Measurements from ENCODE around the gene OR4C6.

Gene OR4C6

GRCh38 chr11:55661901-55662300 is at the start of gene OR4C6:
Gene OR4C6, plus strand, starts transcription at chr11:55662201. Its CDS starts 2,966 bp downstream, at chr11:55665167.
- DNase-seq: no peak

- no peak for DNase-seq
Measured at GRCh38 chr11:55624531-55624930, 37.5 kb upstream of the OR4C6 start.

DNA sequence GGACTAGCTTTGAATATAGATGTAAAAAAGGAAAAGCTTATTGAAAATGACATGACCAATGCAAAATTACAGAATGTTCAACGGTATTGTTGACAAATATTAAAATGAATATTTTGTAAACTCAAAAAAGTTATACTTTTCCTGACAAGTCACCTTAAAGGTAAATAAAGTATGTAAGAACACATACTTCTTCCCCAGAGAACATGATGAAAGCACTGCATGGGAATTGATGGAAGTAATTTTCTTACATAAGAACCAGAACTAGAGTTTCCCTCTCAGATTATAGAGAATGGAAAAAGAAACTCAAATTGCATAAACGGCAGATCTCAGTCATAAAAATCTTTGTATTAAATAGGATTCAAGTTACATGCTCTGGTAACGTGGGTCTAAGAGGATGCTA is 27.2 kb upstream of the OR4C6 start, which contains the start of gene OR4P4:
OR4P4 (plus strand) TSS at position 301 of the 400 bp plus-strand sequence.
- no peak for DNase-seq

DNA sequence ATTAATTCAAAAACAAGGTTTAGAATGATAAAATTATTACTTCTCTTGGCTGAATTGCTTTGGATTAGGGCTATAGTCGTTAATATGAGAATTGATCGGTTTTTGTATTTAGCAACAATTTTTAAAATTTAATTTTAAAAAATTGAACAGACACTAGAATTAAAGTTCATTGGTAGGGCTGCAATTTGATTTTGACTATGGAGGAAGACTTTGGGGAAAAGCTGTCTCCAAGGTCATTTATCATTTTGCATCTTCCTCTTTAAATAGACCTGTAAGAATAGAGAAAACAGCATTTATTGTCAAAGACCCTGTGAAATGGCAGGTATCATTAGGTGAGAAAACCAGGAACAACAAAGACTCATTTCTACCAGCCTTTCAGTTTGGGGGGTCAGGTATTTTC is 14.0 kb upstream of the OR4C6 start, which contains the start of gene OR4S2:
OR4S2 (plus strand) TSS at position 301 of the 400 bp plus-strand sequence. CDS start 2,577 bp downstream, outside the sequence.
- no peak for DNase-seq

DNA sequence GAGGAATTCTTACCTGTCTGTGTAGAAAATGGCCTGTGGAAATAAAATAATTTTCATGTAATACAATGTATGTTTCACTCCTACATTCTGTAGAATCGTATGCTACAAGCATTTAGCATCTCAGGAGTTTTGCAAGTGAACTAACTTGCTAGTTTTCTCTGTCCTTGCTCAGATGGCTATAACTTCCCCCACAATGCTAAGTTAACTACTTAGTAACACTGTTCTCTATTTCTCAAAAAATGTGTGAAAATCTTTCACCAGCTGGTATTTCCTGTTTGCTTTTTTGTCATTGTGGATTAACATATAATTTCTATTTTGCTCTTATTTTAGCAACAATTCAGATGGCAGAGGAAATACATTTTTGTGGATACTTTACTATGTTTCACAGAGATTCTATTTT is 9.4 kb upstream of the OR4C6 start:
- DNase-seq: no peak

DNA sequence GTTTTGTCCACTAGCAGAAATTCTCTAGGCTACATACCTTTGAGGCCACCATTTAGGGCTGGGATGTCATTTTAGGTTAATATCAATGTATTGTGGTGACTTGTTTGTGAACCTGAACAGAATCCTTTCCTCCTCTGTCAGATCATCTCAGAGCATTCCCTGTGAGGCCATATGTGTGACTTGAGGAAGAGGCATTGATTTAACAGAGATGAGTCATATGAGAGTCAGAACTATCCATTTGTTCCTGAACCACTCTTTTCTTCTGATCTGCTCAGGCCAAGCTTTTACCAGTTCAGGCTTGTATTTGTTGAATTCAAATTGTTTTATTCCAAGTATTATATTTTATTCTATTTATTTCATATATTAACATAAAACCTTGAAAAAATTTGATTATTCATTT is 6.9 kb upstream of the OR4C6 start:
- no peak for DNase-seq

DNA sequence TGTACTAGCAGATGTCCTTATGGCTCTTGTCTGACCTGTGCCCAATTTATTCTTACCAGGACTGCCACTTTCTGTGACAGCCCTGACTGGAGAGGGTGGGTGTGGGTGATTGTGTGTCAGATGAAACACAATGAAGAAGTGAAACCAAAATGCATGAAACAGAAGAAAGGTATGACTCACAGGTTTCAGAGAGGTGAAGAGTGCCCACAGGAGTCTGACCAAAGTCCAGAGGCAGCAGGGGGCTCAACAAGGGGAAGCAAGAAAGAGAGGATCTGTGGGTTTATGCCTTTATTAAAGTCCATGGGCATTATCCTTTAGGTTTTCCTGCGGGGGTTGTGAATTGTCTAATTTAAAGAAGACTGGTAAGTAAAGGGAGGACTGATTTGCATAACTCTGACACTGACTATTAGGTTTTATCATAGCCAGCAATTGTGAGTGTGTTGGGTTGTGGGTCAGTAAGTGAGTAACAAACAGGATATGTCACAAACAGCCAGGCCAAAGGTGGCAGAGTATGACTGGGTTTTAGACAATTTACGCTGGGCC is 3.9 kb upstream of the OR4C6 start:
- no peak for DNase-seq

DNA sequence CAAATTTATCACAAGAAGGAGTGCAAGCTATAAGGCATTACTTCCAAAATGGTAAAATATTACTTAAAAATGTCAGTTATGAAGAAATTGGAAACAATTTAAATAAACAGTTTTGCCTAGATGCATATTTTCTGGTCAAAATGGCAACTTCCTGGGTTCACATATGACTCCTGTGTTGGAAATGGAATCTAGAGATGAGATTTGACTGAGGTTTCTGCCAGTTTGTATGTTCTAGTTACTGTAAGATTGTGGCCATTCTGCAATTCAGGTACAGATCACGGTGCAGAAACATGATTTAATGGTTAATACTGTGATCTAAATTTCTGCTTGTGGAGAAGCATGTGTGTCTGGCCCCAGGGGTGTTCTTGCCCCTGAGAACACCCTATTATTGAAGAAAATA is 3.4 kb upstream of the OR4C6 start:
- DNase-seq: no peak

GRCh38 chr11:55669376-55669775 is 7.4 kb downstream of the OR4C6 start:
- DNase-seq: no peak

DNA sequence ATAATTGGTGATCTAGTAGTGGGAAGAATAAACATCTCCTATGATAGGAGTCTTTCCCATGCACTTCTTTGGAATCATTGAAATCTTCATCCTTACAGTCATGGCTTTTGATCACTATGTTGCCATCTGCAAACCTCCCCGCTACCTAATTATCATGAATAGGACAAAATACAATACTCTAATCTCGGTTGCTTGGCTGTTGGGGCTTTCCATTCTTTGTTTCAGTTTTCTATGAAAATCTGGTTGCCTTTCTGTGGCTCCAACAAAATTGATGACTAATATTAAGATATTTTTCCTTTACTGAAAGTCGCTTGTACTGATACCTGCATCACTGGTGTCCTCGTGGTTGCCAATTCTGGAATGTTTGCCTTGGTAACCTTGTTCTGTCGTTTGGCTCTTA is 11.9 kb downstream of the OR4C6 start:
- DNase-seq: no peak

DNA sequence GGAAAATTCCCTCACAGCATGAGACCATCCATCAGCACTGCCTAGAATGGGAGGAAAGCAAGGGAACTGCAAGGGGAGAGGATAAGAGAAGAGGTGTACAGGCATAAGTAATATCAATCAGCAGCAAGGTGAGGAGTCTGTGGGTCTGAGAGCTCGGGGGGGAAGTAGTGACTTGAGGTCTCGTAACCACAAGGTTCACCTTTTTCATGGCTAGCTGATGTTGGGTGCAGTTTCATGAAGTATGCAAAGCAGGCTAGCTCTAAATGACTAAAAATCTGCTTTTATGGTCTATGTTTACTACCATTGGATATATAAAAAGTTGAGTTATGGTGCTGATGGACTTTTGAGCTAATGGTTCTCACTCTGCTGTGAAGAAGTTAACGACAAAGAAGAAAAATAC is 35.8 kb downstream of the OR4C6 start:
- no peak for DNase-seq

GRCh38 chr11:55701429-55701828 is 39.4 kb downstream of the OR4C6 start:
- DNase-seq: no peak

GRCh38 chr11:55707029-55707428 is 45.0 kb downstream of the OR4C6 start:
- peak; percentile 18 for DNase-seq

GRCh38 chr11:55714982-55715888 is 53.2 kb downstream of the OR4C6 start:
- no peak for DNase-seq
